Suppressor macrophage treated with lipopolysaccharide for 1 hour (primary cell): ENCODE results near the gene PPIH.
A peak's percentile ranks its signal among the peaks of the same experiment; 100 is the strongest.
"Not testable (repeated sequence)": the region's sequence is repeated elsewhere in the genome, so short reads cannot be mapped to it uniquely, and the experiment has no call there.

Experiments used
- DNase-seq, 3 donors: peaks; one replicate each; pipeline ENCODE4 v3.0.0-alpha.2; 2020 to 2022

Gene PPIH

DNA sequence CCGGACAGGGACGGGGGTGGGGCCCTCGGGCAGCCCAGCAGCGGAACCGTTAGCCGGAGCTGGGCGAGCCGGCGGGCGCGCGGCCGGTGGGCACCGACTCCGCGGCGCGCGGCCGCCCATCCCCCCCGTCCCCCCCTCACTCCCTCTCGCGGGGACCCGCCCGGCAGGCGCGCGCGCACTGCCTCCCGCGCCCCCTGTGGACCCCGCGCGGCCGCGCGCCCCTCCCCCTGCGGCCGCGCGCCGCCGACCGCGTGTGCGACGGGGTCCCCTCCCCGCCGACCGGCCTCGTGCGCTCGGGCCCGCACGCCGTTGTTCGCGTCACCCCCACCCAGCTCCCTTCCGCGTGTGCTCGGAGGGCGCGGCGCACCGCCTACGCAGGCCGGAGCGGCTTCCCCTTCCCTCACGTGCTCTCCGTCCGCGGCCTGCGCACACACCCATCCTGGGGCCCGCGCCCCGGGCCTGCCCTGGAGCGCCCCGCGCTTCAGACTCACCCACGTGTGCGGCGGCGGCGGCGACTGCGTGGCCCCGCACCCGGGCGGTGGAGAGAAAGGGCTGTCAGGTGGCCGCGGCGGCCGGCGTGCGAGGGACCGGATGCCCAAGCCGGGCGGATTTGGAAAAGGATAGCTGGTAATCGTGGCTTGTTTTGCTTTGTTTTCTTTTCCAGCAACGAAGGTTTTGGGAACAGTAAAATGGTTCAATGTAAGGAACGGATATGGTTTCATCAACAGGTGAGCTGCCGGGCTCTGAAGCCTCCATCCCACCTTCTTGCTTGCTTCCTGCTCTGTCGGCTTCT lies 24.7 kb downstream of the PPIH start:
- DNase-seq = peak; percentile 91 to 96 (median 94)

DNA sequence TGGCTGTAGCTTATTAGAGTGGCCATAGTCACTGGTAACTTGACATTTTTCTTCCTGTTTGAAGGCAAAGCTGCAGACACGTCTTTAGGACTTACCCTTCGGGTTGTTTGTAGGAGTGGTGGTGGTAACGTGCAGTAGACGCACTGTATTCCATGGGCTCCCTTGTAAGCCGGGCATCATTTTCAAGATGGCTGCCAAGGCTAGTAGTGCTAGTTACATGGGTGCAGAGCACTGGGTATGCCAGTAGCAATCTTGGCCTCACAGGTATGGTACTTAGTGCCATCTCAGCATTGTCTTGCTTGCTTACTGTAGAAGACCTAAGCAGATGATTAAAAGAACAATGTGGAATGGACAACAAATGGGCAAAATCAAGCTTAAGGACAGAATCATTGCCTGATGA lies 25.9 kb downstream of the PPIH start:
- no peak for DNase-seq

DNA sequence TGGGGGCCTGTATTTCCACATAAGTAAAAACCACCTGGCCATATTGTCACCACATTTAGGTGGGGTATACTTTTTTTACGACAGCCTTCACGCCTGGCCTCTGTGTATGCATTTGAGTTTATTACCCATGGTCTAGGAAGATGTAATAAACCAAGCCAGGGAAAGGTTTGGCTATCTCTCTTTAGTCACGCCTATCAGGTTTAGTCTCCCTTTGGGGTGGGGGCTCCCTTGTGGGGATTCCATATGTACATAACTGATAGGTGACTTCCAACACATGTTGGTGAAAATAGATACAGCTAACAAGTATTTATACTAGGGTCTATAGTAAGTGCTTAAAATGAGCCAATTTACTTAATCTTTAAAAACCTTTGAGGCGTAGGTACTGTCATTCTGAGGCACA lies 28.2 kb downstream of the PPIH start:
- no peak for DNase-seq

DNA sequence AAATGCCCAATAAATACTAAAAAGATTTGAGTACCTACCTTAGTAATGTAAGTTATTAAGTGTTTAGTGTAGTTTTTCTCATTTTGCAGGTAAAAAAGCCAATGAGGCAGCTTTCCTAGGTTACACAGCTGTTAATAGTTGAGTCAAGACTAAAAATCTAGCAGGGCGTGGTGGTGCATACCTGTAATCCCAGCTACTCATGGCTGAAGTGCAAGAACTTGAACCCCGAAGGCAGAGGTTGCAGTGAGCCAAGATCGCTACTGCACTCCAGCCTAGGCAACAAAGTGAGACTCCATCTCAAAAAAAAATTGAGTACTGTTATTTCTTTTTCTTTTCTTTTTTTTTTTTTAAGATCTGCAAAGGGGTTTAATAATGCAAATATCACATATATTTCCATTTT lies 31.7 kb downstream of the PPIH start:
- DNase-seq = no peak

DNA sequence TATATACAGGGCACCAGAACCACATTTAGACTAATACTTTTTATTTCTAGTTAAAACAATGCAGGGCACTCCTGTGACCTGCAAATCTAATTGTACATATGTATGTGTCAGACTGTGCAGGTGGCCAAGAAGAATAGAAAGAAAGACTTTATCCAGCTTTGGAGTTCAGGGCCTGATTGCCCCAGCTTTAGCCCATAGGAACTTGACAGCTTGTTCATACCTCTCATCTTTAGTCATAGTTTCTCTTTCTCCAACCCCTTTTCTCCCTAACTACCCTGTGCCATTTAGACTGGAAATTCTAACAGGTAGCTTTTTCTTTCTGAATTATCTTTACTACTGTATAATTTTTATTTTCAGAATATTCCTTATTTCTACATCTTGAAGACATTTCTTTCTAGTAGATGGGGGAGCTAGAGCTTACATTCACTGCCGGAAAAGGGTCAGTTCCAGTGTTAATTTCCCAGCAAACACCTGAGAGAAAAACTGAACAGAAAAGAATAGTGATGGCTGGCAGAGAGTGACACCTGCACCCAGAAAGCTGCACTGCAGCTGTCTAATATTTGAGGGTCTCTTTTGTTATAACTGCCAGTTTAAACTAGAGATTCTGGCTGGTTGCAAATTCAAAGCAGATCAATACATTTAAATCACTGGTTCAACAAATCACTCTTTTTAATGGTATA lies 32.4 kb downstream of the PPIH start:
- DNase-seq = no peak

DNA sequence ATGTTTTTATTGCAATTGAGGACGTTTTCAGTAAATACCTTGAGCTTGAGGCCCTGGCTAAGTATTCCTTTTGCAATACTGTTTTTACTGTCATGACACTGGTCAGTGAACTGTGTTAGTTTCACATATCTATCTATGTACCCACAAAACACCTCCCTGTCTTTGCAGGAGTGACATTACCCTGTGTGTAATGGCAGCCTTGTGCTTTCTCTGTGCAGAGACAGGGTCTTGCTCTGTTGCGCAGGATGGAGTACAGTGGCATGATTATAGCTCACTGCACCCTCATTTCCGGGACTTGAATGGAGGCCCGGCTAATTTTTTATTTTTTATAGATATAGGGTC lies 32.9 kb downstream of the PPIH start:
- no peak for DNase-seq

DNA sequence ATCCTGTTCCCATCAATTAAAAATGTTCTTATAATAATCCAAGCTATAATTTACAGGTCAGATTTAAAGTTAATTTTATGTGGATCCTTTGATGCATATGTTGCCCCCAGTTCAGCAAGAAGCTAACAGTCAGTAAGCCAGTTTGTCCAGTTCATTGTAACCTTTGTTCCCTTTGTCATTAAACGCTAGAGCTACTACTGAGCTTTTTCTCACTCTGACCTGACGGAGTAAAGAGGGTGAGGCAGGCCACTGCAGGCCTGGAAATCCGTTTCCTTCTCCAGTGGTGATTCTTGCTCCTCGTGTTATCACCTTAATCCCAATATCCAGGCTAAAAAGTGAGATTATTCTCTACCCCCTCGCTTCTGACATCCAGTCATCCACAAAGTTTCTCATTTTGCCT lies 34.2 kb downstream of the PPIH start:
- no peak for DNase-seq

DNA sequence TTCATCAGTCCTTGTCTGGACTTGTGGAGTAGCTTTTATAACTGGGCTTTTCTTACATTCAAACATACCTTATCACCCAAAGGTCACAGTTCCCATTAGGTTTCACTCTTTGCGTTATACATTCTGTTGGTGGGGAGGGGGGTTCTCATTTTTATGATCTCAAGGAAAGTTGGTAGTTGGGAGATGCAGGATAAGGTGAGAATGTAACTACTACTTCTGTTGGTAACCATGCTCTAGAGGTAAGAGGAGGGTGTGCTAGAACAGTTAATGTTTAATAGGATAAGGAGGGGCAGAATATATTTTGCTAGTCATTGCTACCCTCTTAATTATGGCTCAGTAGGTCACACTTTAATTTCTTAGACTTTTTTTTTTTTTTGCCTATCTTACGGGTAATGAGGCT lies 34.7 kb downstream of the PPIH start:
- DNase-seq = no peak

DNA sequence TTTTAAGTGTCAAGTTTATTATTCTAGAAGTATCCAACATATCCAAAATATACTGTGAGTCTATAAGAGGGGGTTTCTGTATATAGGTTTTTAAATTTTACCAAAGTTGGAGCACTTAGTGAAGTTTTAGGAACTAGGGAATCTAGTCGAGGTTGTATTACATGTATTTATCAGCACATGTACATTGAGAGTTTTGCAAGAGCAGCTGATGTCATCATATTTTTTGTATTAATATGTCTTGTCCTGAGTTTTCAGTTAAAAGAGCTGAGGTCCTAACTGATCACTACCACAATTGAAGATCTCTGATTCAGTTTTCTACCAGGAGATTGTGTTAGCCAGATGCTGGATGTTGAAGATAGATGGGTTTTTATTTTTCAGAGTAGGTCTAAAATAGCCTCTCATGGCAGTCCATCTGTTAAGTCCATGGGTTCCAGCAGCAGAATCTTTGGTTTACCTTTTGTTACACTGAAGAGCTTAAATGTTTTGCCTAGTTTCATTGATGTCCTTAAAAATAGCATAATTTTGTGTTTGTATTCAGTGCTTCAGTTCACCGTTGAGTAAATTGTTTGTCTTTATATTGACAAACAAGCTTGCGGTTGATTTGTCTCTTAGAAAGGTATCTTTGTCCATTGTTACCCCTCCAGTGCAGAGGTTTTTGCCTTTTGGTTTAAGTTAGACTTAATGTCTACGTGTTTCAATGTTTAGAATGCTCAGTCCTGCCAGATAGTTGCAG lies 40.0 kb downstream of the PPIH start:
- no peak for DNase-seq

DNA sequence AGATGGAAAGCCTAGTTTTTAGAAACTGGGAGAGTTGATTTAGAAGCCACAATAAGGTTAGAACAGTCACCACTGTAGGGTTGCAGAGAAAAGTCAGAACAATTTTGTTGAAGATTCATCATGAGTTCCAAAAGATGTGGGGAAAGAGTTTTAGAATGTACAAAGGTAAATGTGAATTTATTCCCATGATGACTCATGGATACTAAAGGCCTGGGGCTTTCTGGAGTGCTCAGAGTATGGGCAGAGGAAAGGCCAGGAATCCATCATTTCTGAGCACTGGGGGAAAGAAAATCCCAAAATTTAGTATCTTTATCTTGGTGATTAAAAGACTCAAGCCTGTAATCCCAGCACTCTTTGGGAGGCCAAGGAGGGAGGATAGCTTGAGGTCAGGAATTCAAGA lies 41.8 kb downstream of the PPIH start:
- no peak for DNase-seq

DNA sequence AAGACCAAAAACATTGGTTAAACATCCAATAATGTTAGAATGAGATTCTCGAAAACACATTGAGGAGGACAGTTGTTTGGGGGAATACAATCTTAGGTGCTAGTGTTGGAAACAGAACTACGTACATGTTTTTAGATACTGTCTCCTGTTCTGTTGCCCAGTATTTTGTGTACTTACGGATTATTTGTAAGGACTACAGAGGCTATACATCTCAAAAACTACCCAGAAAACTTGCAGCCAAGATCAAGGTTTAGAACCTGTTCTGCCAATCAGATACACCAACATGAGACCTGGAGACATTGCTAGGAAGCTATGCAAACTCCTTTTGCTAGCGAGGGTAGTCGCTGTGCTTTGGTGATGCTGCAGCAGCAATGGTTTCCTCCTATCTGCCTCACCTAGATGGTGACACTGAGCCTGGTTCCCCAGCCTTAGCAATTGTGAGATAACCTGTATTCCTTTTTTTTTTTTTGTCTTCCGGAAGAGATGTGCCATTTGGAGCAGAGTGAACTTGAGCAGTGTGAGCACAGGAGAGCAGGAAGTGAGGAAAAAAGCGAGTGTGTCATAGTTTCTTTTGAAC lies 45.8 kb downstream of the PPIH start:
- DNase-seq = no peak

DNA sequence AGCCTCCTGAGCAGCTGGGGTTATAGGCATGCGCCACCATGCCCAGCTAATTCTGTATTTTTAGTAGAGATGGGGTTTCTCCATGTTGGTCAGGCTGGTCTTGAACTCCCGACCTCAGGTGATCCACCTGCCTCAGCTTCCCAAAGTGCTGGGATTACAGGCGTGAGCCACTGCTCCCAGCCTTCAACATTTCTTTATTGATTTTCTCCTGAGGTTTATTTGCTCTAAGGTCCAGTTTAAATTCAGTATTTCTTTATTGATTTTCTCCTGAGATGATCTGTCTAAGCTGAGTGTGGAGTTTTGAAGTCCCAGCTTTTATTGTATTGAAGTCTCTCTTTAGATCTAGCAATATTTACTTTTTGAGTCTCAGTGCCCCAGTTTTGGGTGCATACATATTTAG lies 54.6 kb downstream of the PPIH start:
- DNase-seq = not testable (repeated sequence)

DNA sequence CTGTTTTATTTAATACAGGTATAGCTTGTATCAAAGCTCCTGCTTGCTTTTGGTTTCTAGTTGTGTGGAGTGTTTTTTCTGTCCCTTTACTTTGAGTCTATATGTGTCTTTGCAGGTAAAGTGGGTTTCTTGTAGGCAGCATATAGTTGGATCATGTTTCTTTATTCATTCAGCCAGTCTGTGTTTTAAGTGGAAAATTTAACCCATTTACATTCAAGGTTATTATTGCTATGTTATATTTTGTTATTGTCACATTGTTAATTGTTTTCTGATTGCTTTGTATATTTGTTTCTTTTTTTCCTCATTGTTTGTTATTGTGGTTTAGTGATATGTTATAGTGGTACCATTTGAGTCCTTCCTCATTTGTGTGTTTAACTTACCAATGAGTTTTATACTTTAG lies 55.1 kb downstream of the PPIH start:
- DNase-seq = no peak

DNA sequence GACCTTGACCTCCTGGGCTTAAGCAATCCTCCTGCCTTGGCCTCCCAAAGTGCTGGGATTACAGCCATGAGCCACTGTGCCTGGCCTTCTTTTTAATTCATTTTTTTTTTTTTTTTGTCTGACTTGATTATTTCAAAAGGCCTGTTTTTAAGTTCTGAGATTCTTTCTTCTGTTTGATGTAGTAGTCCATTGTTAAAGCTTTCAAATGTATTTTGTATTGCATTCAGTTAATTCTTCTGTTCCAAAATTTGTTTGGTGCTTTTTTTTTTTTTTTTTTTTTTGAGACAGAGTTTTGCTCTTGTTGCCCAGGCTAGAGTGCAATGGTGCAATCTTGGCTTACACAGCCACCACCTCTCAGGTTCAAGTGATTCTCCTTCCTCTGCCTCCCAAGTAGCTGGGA lies 56.2 kb downstream of the PPIH start:
- DNase-seq = not testable (repeated sequence)

DNA sequence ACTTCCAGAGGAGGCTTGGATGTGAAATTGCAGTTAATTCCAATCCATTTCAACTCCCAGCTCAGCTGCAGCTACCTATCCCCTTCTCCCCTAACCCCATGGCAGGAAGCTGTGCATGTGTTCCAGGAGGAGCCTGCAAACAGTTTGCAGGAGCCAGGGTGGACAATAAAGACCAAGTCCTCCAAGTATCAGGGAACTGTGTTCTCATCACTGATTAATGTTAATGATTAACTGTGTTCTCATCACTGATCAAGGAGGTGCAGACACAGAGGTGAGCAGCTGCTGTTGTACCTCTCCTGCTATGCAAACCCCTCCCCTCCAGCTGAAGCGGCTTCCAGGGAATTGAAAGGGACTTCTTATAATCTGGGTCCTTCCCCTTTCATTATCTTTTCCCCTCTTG lies 62.6 kb downstream of the PPIH start:
- DNase-seq = no peak

DNA sequence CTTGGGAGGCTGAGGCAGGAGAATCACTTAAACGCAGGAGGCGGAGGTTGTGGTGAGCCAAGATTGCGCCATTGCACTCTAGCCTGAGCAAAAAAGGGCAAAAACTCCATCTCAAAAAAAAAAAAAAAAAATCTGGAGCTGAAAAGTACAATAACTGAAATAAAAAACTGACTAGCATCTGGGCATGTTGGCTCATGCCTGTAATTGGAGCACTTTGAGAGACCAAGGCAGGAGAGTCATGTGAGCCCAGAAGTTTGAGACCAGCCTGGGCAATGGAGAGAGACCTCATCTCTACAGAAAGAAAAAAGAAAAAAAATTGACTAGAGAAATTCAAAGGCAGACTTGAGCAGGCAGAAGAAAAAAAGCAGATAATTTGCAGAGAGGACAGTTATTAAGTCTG lies 63.7 kb downstream of the PPIH start:
- DNase-seq = no peak

DNA sequence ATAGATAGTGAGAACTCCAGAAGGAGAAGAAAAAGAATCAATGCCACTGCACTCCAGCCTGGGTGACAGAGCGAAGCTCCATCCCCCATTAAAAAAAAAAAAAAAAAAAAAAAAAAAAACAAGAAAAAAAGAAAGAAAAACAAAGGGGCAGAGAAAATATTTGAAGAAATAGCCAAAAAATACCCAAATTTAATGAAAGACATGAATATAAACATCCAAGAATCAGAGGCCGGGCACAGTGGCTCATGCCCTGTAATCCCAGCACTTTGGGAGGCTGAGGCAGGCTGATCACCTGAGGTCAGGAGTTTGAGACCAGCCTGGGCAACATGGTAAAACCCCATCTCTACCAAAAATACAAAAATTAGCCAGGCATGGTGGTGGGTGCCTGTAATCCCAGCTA lies 64.2 kb downstream of the PPIH start:
- DNase-seq = not testable (repeated sequence)

DNA sequence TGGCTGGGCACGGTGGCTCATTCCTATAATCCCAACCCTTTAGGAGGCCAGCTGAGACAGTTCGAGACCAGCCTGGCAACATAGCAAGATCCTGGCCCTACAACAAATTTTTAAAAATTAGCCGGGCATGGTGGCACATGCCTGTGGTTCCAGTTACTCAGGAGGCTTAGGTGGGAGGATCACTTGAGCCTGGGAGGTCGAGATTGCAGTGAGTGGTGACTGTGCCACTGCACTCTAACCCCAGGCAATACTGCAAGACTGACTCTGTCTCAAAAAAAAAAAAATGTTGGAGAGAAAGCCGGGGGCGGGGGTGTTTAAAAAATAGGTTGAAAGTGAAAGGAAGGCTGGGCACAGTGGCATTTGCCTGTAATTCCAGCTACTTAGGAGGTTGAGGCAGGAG lies 65.3 kb downstream of the PPIH start:
- DNase-seq = peak in 2 of 3 donors; percentile 23 to 34

DNA sequence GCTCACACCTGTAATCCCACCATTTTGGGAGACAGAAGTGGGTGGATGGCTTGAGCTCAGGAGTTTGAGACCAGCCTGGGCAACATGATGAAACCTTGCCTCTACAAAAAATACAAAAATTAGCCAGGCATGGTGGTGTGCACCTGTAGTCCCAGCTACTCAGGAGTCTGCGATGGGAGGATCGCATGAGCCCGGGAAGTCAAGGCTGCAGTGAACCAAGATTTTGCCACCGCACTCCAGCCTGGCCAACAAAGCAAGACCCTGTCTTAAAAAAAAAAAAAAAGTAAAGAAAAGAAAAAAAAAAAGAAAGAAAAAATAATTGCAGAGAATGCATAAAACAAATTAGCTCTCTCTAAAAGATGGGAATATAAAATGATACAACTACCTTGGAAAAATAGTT lies 67.6 kb downstream of the PPIH start:
- not testable (repeated sequence) for DNase-seq
